Lower leg skin (tissue), 3 donors: ENCODE measurements around the gene TYROBP.

Experiments used
- POLR2A ChIP-seq, 2 donors: fragments of 450-650 bp; IDR thresholded peaks; one replicate each; pipeline ENCODE4 v1.6.1; 2016 to 2017; ENCODE audit warnings: antibody characterized with exemption in 2 of 2, mild to moderate bottlenecking in 1 of 2, moderate library complexity in 1 of 2
- TF ChIP-seq, protein P1 (sequence below), 3 donors: fragments of 450-650 bp; IDR thresholded peaks; one replicate each; pipeline ENCODE4 v1.5.1; 2016; ENCODE audit warnings: antibody characterized with exemption in 3 of 3, mild to moderate bottlenecking in 3 of 3, moderate library complexity in 2 of 3

DNA sequence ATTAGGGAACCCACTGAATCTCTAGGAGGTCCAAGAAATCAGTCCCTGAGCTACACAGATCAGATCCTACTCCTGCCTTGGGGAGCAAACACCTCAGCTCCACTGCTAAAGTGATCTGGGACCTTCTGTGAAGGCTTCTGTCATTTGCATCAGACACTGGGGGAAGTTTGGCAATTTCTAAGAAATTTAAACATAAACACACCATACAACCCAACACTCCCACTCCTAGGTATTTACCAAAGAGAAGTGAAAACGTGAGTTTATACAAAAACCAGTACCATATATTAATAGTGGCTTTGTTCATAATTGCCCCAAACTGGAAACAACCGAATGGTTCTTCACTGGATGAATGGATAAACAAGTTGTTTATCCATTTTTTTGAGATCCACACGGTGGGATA is 7.3 kb upstream of the TYROBP start:
- TF ChIP-seq, protein P1, sequence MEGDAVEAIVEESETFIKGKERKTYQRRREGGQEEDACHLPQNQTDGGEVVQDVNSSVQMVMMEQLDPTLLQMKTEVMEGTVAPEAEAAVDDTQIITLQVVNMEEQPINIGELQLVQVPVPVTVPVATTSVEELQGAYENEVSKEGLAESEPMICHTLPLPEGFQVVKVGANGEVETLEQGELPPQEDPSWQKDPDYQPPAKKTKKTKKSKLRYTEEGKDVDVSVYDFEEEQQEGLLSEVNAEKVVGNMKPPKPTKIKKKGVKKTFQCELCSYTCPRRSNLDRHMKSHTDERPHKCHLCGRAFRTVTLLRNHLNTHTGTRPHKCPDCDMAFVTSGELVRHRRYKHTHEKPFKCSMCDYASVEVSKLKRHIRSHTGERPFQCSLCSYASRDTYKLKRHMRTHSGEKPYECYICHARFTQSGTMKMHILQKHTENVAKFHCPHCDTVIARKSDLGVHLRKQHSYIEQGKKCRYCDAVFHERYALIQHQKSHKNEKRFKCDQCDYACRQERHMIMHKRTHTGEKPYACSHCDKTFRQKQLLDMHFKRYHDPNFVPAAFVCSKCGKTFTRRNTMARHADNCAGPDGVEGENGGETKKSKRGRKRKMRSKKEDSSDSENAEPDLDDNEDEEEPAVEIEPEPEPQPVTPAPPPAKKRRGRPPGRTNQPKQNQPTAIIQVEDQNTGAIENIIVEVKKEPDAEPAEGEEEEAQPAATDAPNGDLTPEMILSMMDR (IDR thresholded peaks at IDR 0.05): no peak
- no peak for TF ChIP-seq POLR2A (IDR thresholded peaks at IDR 0.05)
